ENCODE results near the gene GPAM. TPM values are rescaled to one million over a fixed set of nuclear protein-coding genes. Genes with fewer than 3 reads are reported as not detected.

Gene GPAM
- total RNA-seq, 1 donor from 2014 or later: 14.9 TPM

DNA sequence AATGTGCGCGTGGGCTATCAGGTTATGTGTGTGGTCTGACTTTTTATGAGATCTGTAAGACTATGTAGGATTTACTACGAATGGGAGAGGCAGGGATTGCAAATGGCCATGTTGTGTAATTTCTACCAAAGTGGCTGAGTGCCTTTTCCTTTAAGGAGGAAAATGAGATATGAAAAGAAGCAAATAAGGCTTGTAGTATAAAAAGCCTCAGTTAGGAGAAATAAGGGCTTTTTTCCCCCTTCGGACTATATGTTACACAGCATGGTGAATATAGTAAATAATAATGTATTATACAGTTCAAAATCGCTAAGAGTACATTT, 447 bp upstream of the GPAM start:
- no peak for DNase-seq

DNA sequence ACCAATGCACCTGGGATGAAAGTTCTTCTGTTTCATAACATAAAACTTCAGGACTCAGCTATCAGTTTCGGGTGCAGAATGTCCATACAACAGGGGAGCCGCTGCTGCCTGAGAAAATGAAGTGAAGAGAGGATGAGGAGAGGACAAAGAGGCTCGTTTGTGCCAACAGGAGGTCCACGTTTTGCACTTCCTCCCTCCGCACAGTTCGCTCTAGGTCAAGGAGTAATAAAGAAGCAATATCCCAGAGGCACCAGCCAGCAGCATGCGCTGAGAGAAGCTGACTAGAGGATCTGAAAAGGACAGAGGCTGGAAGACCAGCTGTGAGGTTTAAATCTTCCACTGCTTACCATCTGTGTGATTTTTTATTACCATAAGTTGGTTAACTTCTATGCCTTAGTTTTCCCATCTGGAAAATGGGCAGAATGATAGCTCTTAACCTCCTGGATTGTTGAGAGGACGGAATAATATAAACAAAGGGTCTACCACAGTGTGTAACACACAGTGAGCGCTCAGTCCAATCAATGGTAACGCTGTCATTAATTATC, 709 bp downstream of the GPAM start:
- DNase-seq: no peak

DNA sequence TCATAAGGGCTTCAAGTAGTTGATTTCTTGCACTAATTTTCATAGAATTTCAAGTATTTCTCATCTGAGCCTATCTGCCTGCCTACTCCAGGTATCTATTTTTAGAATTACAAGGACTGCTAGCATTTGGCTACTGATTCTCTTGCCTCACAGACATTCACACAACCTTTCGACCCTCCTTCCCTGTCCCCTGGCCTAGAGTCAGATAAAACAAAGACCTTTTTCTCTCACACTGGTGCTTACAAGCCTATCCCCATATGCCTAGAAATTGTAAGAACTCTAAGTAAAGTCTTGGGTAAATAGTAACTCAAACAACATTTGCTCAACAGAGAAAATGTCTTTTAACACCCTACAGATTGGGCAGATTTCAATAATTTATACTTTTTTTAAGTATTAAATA, 6.3 kb downstream of the GPAM start:
- no peak for DNase-seq

DNA sequence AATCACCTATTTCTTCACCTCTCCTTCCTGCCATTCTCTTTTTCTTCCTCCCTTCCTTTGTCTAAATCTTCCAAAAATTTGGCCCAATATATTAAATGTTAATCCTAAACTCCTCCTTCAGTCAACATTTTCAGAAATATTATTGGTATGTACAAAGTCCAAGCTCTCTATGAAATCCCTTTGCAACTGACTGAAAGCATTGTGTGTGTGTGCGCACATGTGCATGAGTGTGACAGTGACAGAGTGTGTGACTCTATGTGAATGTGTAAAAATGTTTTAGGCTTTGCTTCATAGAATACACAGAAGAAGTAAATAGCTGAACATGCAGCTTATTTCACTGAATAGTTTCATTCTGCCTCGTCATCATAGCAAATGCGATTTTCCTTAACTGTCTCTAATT, 7.0 kb downstream of the GPAM start:
- DNase-seq: no peak

DNA sequence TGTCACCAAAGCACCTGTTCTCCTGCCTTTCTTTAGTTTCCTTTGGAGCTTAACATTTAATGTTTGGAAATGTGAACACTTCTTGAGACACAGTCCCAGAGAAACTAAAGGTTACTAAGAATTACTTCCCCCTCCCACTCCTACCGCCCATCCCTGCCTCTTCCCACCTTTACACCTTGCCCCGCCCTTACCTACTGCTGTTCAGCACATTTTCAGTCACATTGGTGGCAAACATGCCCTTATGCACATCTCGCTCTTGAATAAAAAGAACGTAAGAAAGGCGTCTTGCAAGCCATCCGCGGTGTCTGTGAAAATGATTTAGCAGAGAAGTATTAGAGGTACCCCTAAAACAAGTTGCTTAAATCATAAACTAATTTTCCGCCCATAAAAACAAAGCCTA, 8.2 kb downstream of the GPAM start:
- DNase-seq: no peak

DNA sequence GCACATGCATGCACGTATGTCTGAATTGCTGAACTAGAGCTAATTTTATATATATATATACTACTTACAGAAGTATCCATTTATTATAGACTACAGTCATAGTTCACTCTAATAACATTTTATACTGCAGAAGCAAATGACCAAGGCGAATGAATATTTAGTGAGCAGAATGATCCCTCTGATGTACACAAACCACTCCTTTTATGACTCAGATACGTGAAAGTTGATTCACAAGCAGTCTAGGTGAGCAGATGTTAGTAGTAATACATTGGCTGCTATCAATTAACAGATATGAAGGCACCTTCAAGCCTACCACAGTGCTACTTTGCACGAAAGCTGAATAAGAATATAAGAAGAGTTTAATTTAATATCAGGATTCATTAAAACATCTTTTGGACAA, 10.4 kb downstream of the GPAM start:
- DNase-seq: no peak

DNA sequence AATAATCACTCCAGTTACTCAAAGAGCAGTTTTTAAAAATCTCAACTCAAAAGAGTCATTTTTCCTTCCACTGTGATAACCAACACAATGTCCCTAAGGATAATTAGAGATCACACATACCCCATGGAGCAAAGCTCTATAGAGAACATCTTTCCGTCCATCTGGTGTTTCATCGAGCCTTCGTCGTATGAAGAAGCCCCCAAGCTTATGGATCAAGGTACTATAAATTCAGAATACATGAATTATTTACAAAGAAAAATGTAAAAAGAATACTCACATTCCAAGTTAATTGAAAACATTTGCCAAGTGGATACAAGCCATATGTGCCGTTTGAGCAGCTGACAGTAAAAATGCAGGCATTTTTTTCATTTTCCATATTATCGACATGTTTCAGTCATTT, 14.8 kb downstream of the GPAM start:
- DNase-seq: no peak

DNA sequence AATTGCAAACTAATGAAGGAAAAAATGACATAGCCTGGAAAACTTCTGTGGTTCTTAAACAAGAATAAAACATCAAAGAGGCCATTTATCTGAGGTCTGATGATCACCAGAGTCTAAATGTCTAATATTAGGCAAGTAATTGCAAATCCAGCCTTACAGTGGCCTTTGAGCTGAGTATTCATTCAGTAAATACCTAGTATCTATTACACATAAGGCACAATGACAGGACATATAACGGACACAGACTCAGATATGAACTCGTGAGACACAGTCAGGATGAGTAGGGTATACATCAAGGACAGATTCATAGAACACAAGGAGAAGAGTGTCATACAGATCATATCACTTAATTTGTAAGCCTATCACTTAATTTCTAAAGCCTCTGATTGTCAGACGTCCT, 16.8 kb downstream of the GPAM start:
- DNase-seq: no peak

DNA sequence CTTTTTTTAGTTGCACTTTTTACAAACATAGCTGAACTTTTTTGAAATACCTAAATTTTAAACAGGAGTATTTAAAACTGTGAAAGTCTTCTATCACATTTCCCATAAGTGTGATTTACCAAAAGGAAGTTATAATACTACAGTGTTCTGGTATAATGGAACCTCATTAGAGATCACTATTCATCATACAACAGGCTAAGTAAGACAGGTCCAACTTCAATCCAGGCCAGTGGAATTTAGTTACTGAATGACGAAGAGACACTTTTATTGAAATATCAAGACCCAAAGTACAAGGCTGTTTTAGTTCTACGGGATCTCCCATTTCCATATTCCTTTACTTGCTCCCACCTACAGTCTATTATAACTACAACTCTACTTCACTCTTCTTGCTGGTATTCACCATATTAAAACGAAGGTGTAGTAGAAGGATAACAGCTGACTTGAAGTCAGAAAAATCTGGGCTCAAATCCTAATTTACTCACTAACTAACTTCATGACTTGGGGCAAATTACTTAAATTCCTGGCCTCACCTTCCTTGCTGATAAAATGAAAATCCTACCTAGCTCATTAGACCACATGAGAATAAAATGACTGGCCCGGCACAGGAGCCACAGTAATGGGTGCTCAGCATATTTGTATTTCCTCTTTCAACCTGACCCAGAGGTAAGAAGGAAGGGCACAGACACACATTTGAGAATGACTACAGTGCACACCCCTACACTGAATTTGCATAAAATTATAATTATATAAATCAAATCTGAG, 21.6 kb downstream of the GPAM start:
- DNase-seq: no peak

DNA sequence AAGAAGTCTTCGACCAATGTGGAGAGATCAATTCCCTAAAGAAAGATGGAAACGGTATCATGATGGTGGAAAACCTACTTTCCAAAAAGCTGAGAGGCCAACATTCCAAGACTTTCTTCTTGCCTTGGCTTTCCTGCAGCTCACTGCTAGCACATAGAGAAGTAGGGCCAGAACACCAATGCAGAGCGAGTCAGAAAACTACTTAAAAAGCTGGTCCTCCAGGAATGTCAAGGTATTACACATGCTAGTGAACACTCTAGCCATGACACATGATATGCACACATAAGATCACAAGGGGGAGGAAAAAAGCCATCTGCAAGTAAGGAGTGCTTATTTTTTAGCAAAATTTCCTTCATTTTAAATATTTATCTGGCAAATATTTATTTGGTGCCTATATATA, 22.7 kb downstream of the GPAM start:
- DNase-seq: no peak

DNA sequence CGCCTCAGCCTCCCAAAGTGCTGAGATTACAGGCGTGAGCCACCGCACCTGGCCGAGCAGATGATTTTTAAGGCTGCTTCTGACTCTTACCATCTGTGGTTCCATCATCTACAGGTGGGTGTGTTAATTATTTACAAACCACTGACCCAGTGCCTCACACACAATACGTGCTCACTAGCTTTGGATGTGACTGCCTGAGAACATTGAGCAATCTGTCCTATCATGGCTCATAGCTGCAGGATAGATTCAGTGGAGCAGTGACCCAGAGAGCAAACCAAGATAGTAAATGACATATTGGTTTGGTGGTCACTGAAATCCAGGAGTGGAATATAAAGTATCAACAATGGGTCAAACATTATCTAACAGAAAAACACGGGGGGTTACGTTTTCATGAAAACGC, 24.1 kb downstream of the GPAM start:
- DNase-seq: no peak

DNA sequence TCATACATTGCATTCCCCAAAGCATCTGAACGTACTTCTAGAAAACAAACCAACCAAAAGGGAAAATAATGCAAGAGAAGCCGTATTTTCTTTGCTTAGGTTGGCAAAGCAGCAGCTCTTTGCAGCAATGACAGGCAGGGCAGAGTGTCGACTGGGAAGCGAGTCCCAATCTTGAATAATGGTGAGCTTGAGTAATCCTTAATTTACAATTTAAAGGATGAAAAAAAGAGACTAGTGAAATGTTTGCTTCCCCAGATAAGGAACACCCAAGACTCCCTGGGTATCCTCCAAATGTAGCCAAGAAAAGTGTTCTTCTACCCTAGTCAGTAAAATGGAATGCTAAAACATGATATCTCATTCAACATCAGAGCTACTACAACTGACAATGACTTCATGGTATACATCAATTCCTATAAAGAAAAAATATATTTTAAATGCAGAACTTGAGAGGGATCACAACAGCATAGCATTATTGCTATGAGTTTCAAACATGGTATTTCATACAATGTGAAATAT, 32.0 kb downstream of the GPAM start:
- DNase-seq: no peak

DNA sequence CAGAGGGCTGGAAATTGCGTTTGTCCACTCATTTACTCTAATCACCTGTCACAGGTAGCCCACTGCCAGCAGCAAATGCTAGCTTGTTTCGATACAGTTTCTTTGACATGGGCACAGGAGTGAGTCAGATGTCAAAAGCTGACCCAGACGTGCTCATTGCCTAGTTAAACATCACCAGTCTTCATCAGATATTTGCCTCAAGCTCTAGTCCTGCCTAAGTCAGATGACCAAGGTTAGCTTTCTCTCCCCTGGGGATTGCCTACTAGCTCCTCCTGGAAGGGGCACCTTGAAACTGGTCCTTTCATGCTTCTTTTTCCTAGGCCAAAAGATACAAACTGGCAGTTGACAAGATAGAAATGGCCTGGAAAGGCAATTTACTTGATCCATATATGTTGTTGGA, 35.2 kb downstream of the GPAM start:
- DNase-seq: no peak

DNA sequence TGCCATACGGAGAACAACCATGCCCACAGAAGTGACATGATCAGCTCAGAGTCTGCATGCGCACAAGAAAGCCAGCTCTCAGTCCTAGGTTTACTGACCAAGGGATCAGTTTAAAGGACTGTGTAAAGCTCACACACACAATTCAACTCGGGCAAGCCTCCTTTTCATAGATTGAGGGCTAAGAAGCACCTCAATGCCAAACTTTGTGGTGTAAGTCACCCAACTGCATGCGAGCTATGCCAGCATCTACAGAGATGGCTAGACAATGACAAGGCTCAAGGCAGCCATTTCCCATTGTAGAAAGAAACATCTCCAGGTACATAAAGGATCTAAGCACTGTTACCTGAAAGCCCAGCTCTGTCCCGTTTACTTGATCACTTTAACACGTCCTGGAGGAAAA, 36.8 kb downstream of the GPAM start:
- DNase-seq: no peak

DNA sequence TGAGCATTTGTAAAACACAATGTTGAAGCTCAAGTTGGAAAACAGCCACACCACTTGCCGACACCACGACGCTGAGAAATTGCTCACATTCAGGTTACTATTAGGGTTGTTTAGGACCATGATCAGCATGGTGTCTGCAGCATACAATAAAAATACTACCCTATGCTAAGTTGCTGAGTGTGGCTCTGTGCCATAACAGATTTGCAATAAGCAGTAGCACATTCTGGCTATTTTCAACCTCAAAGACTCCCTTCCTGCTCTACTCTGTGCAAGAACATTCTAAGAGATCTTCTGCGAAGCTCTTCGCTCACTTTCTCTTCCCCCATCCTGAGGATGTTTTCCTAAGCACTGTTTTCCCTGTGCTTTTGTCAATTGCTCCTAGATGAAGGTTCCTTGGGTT, 38.3 kb downstream of the GPAM start:
- DNase-seq: no peak

DNA sequence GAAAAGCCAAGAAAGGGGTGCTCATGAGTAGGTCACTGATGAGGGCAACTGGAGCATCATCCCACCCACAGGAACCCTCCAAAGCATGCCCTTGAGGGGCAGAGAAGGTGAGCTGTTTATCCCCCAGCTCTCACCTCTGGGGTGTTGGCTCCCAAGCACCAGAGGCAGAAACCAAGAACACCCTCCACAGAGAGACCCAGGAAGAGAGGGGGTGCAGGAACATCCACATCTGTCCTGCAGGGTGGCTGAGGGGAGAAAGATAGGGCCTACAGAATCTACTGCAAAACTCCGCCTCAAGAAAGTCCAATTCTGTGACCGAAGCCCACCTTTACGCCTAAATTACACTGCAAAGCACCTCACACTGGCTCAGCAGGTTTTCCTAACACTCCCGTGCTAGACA, 40.1 kb downstream of the GPAM start:
- no peak for DNase-seq

DNA sequence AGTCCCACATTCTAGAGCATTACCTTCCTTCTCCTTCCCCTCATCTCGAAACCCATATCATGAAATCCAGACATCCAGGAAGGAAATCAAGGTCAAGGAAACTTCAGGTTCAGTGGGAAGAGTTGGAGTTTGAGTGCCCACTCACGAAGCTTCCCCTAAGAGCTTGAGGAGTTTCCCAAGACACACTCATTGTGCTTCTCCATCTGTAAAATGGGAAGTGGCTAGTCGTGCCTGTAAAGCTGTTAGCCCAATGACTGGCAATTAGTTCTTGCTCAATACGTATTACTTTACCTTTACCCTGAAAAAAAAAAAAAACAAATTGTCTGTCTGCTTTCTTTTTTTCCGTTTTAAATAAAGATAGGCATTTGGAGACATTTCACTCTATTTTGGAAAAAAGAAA, 42.3 kb downstream of the GPAM start:
- DNase-seq: no peak

DNA sequence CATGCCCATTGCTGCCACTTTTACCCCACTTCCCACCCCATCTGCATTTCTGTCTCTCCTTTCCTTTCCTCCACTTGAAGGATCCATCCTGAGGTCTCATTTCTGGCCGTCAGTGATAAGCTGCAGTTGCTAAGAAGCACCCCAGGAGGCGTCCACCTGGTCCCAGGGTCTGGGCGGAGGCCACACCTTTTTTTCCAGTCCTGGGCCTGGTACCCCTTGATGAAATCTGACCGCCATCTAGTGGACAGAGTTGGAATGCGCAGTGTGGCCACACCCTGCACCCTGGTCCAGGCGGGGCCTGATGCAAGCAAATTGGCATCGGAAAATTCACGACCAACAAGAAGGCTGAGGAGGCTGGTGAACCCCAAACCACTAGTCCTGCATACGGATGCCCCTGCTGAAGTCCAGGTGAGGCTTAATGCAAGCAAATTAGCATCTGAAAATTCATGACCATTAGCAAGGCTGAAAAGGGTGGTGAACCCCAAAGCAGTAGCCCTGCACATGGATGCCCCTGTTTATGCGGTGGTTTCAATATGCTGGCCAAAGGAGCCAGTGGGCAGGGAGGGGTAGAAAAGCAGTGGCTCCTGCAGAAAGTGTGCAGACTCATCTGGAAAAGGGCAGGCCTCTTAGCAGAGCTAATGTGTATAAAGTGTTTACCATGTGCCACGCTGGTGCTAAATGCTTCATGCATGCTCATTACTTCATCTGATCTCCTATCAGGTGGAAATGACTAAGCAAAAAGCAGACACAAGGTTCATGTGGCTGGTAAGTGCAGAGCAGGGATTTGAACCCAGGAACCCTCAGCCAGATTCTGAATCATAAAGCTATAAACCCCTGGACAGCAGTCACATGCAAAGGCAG, 43.2 kb downstream of the GPAM start:
- peak; percentile 80 for DNase-seq

DNA sequence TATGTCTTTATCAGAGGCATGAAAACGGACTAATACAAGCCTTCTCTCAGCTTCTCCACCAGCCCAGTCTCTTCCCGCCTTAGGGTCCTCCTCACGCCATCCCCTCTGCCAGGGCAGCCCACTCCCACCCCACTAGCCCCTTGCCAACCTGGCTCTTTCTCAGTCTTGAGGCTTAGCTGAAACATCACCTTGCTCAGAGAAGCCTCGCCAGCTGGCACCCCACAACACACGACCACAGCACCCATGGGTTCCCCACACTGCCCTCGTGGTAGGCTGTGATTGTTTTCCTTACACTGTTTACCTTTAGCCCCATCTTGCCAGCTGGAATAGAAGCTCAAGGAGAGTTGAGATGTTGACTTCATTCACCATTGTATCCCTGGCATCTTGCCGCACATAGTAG, 44.4 kb downstream of the GPAM start:
- DNase-seq: no peak

DNA sequence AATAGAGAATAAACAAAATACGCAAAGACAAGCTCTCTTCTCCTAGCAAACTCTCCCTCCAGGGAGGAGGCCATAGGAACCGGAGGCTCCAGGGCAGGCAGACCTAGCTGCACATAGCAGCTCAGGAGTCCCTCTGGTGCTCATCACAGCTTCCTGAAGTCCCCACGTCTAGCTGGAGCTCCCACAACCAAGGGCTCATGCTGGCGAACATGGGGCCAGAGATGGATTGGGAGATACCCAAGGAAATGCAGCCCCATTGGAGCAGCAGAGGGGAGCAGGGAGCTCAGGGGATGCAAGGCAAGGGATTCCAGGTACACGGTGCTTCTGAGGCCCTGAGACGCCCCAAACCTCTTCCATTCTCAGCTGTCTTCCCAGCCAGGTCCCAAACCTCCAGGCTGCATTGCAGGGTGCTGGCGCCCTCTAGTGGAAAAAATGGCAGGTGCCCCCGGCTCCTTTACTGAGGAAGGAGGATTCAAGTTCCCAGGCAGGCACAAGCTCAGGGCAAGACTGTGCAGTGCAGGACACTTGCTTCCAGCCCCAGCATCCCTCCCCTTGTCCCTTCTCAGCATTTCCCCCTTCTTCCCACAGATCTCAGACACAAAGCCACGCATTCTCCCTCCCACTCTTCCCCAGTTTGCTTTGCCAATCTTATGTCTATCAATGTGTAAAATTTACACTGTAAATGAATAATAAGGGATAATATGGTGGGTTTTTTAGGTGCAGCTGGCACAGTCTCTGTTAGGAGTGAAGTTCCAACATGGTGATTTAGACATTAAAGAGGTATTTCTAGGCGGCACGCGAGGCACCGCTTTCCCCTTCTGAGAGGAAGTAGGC, 46.2 kb downstream of the GPAM start:
- DNase-seq: peak; percentile 86

DNA sequence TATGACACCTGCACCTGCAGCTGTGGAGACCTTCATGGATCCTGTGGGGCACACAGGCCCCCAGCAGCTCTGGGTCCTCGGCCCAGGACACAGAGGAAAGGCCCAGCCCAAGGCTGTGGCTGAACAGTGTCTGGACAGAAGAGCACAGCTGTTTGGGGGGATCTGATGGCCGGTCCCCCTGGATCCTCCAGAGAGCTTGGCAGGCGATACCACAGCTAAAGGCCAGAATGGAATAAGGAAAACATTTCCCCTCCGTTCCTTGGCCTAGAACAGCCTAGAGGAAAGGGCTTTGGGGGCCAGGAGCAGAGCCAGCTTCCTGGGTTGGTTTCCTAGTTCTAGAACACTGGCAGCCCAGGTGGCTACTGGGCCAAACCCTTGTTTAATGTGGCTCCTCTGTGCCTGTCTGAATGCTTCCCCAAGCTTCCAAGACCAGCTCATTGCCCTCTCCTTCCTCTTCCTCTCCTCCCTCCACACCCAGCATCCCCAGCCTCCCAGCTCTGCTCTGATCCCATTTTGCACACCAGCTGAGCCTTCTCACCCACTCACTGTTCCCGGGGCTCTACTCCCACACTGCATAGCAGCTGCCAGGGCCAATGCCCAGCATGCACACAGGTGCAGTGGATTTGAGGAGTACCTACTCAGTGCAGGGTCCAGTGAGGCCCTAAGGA, 46.9 kb downstream of the GPAM start:
- no peak for DNase-seq

DNA sequence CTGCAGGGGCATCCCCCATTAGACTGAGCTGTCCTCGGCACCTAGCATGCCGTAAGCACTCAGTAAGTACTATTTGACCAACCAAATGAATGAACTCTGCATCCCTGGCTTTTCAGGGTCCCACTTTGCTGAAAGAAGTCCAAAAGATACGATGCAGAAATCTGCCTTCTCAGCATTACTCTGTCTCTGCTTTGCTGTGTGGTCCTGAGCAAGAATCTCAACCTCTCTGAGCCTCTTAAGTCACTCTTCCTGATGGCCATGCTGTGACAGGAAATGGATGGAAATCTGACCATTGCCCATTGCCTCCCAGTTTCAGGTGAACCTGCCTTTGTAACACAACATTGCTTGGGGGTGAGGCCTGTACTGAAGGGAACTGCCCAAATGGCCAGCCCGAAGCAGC, 48.0 kb downstream of the GPAM start:
- DNase-seq: no peak
